Endothelial cell of umbilical vein (primary cell): Measurements from ENCODE around the gene GNB1L. TPM values are rescaled to one million over a fixed set of nuclear protein-coding genes. Genes with fewer than 3 reads are reported as not detected.
"Not testable (repeated sequence)": the region's sequence is repeated elsewhere in the genome, so short reads cannot be mapped to it uniquely, and the experiment has no call there.

Experiments used
- BruUV-seq: library from RNA; stranded (reverse); fragments of 400-500 nt; replicated peaks from 2 replicates; lab custom pipeline; 2021; lab: Mats Ljungman, UMichigan
- CTCF ChIA-PET: fragments of 300-600, 350-600 bp; sonication (Branson Sonifier 250); formaldehyde crosslinking; loops from one replicate; lab custom pipeline; 2021; ENCODE audit warnings: antibody characterized with exemption, inconsistent platforms; lab: Charles Lee
- POLR2A ChIA-PET: fragments of 300-600, 350-600 bp; sonication (Branson Sonifier 250); formaldehyde crosslinking; loops from one replicate; lab custom pipeline; 2021; ENCODE audit warnings: antibody characterized with exemption, inconsistent platforms; lab: Charles Lee
- DNase-seq: peaks from one replicate; pipeline ENCODE4 v3.0.0-alpha.2; 2011; ENCODE audit warnings: low read depth, low spot score
- FAIRE-seq: peaks from 2 replicates; lab custom pipeline; 2011; peaks lifted over from hg19 to GRCh38; lab: Jason Lieb, UNC
- H2AFZ ChIP-seq: 2 replicates; pipeline ENCODE4 v1.6.0; 2012; ENCODE audit warnings: low read depth, low read length, control low read depth, inconsistent platforms
- H3K27ac ChIP-seq: 2 replicates; pipeline ENCODE4 v1.5.1; 2011; ENCODE audit warnings: low read depth, mild to moderate bottlenecking, control low read depth, low read length, moderate library complexity; ENCODE audit not compliant: insufficient read depth
- H3K27me3 ChIP-seq, 2 experiments: 2 replicates each; pipeline versions ENCODE4 v1.6.0 to v1.6.1; 2011; ENCODE audit warnings: low read length in 2 of 2, mixed read lengths in 1 of 2; ENCODE audit not compliant: control insufficient read depth in 2 of 2, insufficient read depth in 2 of 2
- H3K36me3 ChIP-seq, 2 experiments: 2 replicates in 1 of 2; 3 replicates in 1 of 2; pipeline ENCODE4 v1.5.1; 2011; ENCODE audit warnings: low read length in 2 of 2, mild to moderate bottlenecking in 1 of 2, moderate library complexity in 1 of 2; ENCODE audit not compliant: control insufficient read depth in 2 of 2, insufficient read depth in 2 of 2; ENCODE audit errors: extremely low read depth in 1 of 2
- H3K4me1 ChIP-seq: 3 replicates; pipeline ENCODE4 v1.5.1; 2011; ENCODE audit warnings: mild to moderate bottlenecking, low read length; ENCODE audit not compliant: control insufficient read depth, insufficient read depth; ENCODE audit errors: extremely low read depth
- H3K4me2 ChIP-seq: 2 replicates; pipeline ENCODE4 v1.6.1; 2011; ENCODE audit warnings: low read length, control low read depth, mixed read lengths; ENCODE audit not compliant: insufficient read depth
- H3K4me3 ChIP-seq, 3 experiments: fragments of 200-600 bp in 1 of 3; sonication (generic), shearing (Covaris generic) in 1 of 3; replicated peaks in 1 of 3; 2 replicates each; pipeline ENCODE4 v1.5.1; 2011 to 2016; ENCODE audit warnings: control low read depth in 3 of 3, low read length in 3 of 3, mild to moderate bottlenecking in 2 of 3, inconsistent platforms in 1 of 3, low read depth in 1 of 3, moderate library complexity in 1 of 3; ENCODE audit not compliant: insufficient read depth in 1 of 3
- H3K79me2 ChIP-seq: 2 replicates; pipeline ENCODE4 v1.6.0; 2012; ENCODE audit warnings: low read length, inconsistent platforms; ENCODE audit not compliant: control insufficient read depth, insufficient read depth
- H3K9ac ChIP-seq: replicated peaks from 2 replicates; pipeline ENCODE3; 2011; ENCODE audit warnings: low read length, control low read depth; ENCODE audit not compliant: insufficient read depth; ENCODE audit errors: extremely low read depth
- H3K9me1 ChIP-seq: replicated peaks from 3 replicates; pipeline ENCODE4 v1.6.0; 2011; ENCODE audit warnings: mild to moderate bottlenecking, low read length; ENCODE audit not compliant: control insufficient read depth, insufficient read depth; ENCODE audit errors: extremely low read depth
- H3K9me3 ChIP-seq: replicated peaks from 2 replicates; pipeline ENCODE4 v1.5.1; 2012; ENCODE audit warnings: low read length, inconsistent platforms; ENCODE audit not compliant: control insufficient read depth, insufficient read depth
- H4K20me1 ChIP-seq: replicated peaks from 2 replicates; pipeline ENCODE3; 2011; ENCODE audit warnings: mild to moderate bottlenecking, low read length; ENCODE audit not compliant: control insufficient read depth, insufficient read depth; ENCODE audit errors: extremely low read depth
- CTCF ChIP-seq, 2 donors: IDR thresholded peaks; 1 replicate in 1 of 2; 2 replicates in 1 of 2; pipeline ENCODE4 v1.5.1; 2011; ENCODE audit warnings: low read length in 2 of 2, mild to moderate bottlenecking in 2 of 2, moderate library complexity in 2 of 2, control low read depth in 1 of 2, inconsistent platforms in 1 of 2, low read depth in 1 of 2; ENCODE audit not compliant: insufficient read depth in 1 of 2; ENCODE audit errors: extremely low read depth in 1 of 2
- EZH2 ChIP-seq: IDR thresholded peaks from 2 replicates; pipeline ENCODE4 v1.6.1; 2012; ENCODE audit warnings: borderline replicate concordance, low read depth, mild to moderate bottlenecking, moderate library complexity, low read length, inconsistent platforms; ENCODE audit not compliant: severe bottlenecking
- FOS ChIP-seq: IDR thresholded peaks from 2 replicates; pipeline ENCODE4 v1.6.1; 2011; ENCODE audit warnings: mild to moderate bottlenecking, low read length, moderate library complexity, borderline replicate concordance; ENCODE audit not compliant: insufficient read depth
- GATA2 ChIP-seq: IDR thresholded peaks from 2 replicates; pipeline ENCODE4 v1.7.0; 2011; ENCODE audit warnings: low read depth, mild to moderate bottlenecking, moderate library complexity, mixed read lengths, low read length; ENCODE audit not compliant: insufficient read length, insufficient read depth
- JUN ChIP-seq: IDR thresholded peaks from 2 replicates; pipeline ENCODE4 v1.6.1; 2011; ENCODE audit warnings: borderline replicate concordance, low read depth; ENCODE audit not compliant: insufficient read length, insufficient read depth
- MAX ChIP-seq: IDR thresholded peaks from 2 replicates; pipeline ENCODE4 v1.6.1; 2011; ENCODE audit not compliant: insufficient read depth, insufficient read length
- MYC ChIP-seq: IDR thresholded peaks from one replicate; pipeline ENCODE4 v1.6.1; 2011; ENCODE audit warnings: mild to moderate bottlenecking, low read depth, low read length
- POLR2A ChIP-seq: IDR thresholded peaks from 2 replicates; pipeline ENCODE4 v1.6.1; 2012; ENCODE audit warnings: low read depth, mild to moderate bottlenecking, control low read depth, low read length
- POLR2AphosphoS5 ChIP-seq: IDR thresholded peaks from 2 replicates; pipeline ENCODE4 v1.6.1; 2012; ENCODE audit warnings: low read depth, mild to moderate bottlenecking, control low read depth, low read length, moderate library complexity; ENCODE audit not compliant: insufficient read depth
- dilution Hi-C: fragments of 300-500 bp; cut with MboI; formaldehyde crosslinking; loops from one replicate; pipeline ENCODE4 v1.15.0; 2019; ENCODE audit warnings: low sequenced_read_pairs; ENCODE audit not compliant: extremely low pct_ligation_motif_present
- intact Hi-C: fragments of 100-400 bp; cut with micrococcal nuclease; formaldehyde crosslinking; loops from one replicate; pipeline ENCODE4 v1.10.0; 2022
- polyA plus RNA-seq, 4 experiments: library from polyadenylated mRNA; depleted of rRNA in 3 of 4; stranded (reverse) in 3 of 4; unstranded in 1 of 4; fragments of >200 nt; gene quantifications; 2 replicates each; pipeline versions ENCODE4 v1.2.1 to v1.2.3, GENCODE V29; 2011 to 2012; ENCODE audit warnings: missing spikeins in 1 of 4
- total RNA-seq: library from RNA; stranded (reverse); gene quantifications from 2 replicates; pipeline ENCODE4 v1.2.3, GENCODE V29; 2021

Gene GNB1L
- total and polyA plus RNA-seq, 2 donors (not counting 3 experiments of a cell fraction or from before 2014, with no cell fraction given) = 5.4 to 5.9 TPM

GRCh38 chr22:19832476-19833108 is 22.1 kb downstream of the GNB1L start:
- ChIA-PET CTCF (interaction anchor here (0.8 to 2.3 kb wide), 5 partner anchors 9 to 102 kb away, joined by 3 to 9 read pairs (median 4); no protein-coding TSS in a partner anchor), POLR2A (interaction anchor here (1.2 kb wide), 1 partner anchor 11 kb away, joined by 4 read pairs; no protein-coding TSS in a partner anchor)
- no peak overlapping the region for H3K9ac ChIP-seq
- H2AFZ ChIP-seq = no peak overlapping the region
- BruUV-seq = no TSS peak
- H3K36me3 ChIP-seq = no peaks in the 10 kb centered on the region
- no peaks in the 10 kb centered on the region for H4K20me1 ChIP-seq
- DNase-seq (no peak), FAIRE-seq (no peak)
- no peaks in the 10 kb centered on the region for H3K27me3 ChIP-seq
- no peaks in the 10 kb centered on the region for H3K4me1 ChIP-seq
- H3K9me3 ChIP-seq = no peaks in the 10 kb centered on the region
- H3K4me2 ChIP-seq = no peak overlapping the region
- no peaks in the 10 kb centered on the region for H3K79me2 ChIP-seq
- dilution Hi-C loops (no loop called here), intact Hi-C loops (no loop called here)
- H3K9me1 ChIP-seq = no peaks in the 10 kb centered on the region
- no peak overlapping the region for H3K27ac ChIP-seq
- TF ChIP-seq POLR2A = no peak
- no peak for TF ChIP-seq FOS
- no peak for TF ChIP-seq GATA2
- no peak for TF ChIP-seq MYC
- no peak for TF ChIP-seq MAX
- no peak for TF ChIP-seq EZH2
- TF ChIP-seq JUN = no peak
- TF ChIP-seq POLR2AphosphoS5 = no peak
- no peak for TF ChIP-seq CTCF (IDR thresholded peaks at IDR 0.05; ENCODE audit: extremely low read depth in 1 of 2, insufficient read depth in 1 of 2, low read depth in 1 of 2, low read length in 2 of 2)
- H3K4me3 ChIP-seq = no peak overlapping the region

- H3K4me1 ChIP-seq, H3K27me3 ChIP-seq, H3K27ac ChIP-seq, FAIRE-seq, H4K20me1 ChIP-seq, intact Hi-C loops, H3K9me3 ChIP-seq, dilution Hi-C loops, H2AFZ ChIP-seq, BruUV-seq, H3K9me1 ChIP-seq, H3K36me3 ChIP-seq, H3K4me2 ChIP-seq, H3K4me3 ChIP-seq, DNase-seq, H3K79me2 ChIP-seq, H3K9ac ChIP-seq: not testable (repeated sequence)
- CTCF ChIA-PET = interaction anchor here (0.8 to 2.3 kb wide), 5 partner anchors 9 to 102 kb away, joined by 3 to 9 read pairs (median 4); no protein-coding TSS in a partner anchor
- POLR2A ChIA-PET = interaction anchor here (1.2 kb wide), 1 partner anchor 12 kb away, joined by 4 read pairs; no protein-coding TSS in a partner anchor
Observed at GRCh38 chr22:19831979-19832378, 22.7 kb downstream of the GNB1L start.
